Sigmoid colon (tissue), 4 donors: ENCODE results near the gene EBPL.

Source experiments
- POLR2A ChIP-seq, 2 donors: fragments of 450-650 bp; IDR thresholded peaks; one replicate each; pipeline ENCODE4 v1.6.1; 2016; ENCODE audit warnings: antibody characterized with exemption in 2 of 2, mild to moderate bottlenecking in 2 of 2, moderate library complexity in 2 of 2
- POLR2AphosphoS5 ChIP-seq, 4 donors: sonication (generic); formaldehyde crosslinking; IDR thresholded peaks; one replicate each; pipeline ENCODE4 v1.6.1; 2017; ENCODE audit warnings: antibody characterized with exemption in 4 of 4
- TF ChIP-seq, protein P1 (sequence below), 4 experiments: fragments of 450-650 bp in 3 of 4; fragments of 200-600 bp in 1 of 4; IDR thresholded peaks; one replicate each; pipeline ENCODE4 v1.5.1; 2016 to 2019; ENCODE audit warnings: antibody characterized with exemption in 4 of 4, mild to moderate bottlenecking in 3 of 4, moderate library complexity in 2 of 4

DNA sequence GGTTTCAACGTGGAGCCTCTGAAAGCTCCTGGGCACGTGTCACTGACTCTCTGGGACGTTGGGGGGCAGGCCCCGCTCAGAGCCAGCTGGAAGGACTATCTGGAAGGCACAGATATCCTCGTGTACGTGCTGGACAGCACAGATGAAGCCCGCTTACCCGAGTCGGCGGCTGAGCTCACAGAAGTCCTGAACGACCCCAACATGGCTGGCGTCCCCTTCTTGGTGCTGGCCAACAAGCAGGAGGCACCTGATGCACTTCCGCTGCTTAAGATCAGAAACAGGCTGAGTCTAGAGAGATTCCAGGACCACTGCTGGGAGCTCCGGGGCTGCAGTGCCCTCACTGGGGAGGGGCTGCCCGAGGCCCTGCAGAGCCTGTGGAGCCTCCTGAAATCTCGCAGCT is 60.7 kb downstream of the EBPL start:
- TF ChIP-seq, protein P1, sequence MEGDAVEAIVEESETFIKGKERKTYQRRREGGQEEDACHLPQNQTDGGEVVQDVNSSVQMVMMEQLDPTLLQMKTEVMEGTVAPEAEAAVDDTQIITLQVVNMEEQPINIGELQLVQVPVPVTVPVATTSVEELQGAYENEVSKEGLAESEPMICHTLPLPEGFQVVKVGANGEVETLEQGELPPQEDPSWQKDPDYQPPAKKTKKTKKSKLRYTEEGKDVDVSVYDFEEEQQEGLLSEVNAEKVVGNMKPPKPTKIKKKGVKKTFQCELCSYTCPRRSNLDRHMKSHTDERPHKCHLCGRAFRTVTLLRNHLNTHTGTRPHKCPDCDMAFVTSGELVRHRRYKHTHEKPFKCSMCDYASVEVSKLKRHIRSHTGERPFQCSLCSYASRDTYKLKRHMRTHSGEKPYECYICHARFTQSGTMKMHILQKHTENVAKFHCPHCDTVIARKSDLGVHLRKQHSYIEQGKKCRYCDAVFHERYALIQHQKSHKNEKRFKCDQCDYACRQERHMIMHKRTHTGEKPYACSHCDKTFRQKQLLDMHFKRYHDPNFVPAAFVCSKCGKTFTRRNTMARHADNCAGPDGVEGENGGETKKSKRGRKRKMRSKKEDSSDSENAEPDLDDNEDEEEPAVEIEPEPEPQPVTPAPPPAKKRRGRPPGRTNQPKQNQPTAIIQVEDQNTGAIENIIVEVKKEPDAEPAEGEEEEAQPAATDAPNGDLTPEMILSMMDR (IDR thresholded peaks at IDR 0.05) = no peak
- TF ChIP-seq POLR2A (IDR thresholded peaks at IDR 0.05) (no peak), POLR2AphosphoS5 (IDR thresholded peaks at IDR 0.05) (no peak)
